GM23338 (cell line): ENCODE measurements around the gene FBXO17. TPM values are rescaled to one million over a fixed set of nuclear protein-coding genes. Genes with fewer than 3 reads are reported as not detected.

Experiments
- CREB1 ChIP-seq: fragments of 250-450 bp; sonication (Bioruptor Pico); IDR thresholded peaks from 2 replicates; pipeline ENCODE4 v1.5.0; 2020; ENCODE audit warnings: low read depth, mild to moderate bottlenecking, moderate library complexity
- EZH2 ChIP-seq: fragments of 200-600 bp; sonication (generic); IDR thresholded peaks from one replicate; pipeline ENCODE4 v1.8.0; 2017; ENCODE audit warnings: antibody characterized with exemption, mild to moderate bottlenecking, low read depth; ENCODE audit not compliant: unreplicated experiment
- EZH2phosphoT487 ChIP-seq: fragments of 200-600 bp; sonication (generic); IDR thresholded peaks from one replicate; pipeline ENCODE4 v1.8.1; 2018; ENCODE audit warnings: antibody characterized with exemption; ENCODE audit not compliant: unreplicated experiment
- POLR2AphosphoS5 ChIP-seq: IDR thresholded peaks from 2 replicates; pipeline ENCODE4 v1.6.1; 2016; ENCODE audit warnings: antibody characterized with exemption, low read depth
- REST ChIP-seq: IDR thresholded peaks from one replicate; pipeline ENCODE4 v1.6.1; 2018; ENCODE audit warnings: antibody characterized with exemption; ENCODE audit not compliant: unreplicated experiment
- STAT1 ChIP-seq: IDR thresholded peaks from one replicate; pipeline ENCODE4 v1.6.1; 2016; ENCODE audit warnings: antibody characterized with exemption; ENCODE audit not compliant: unreplicated experiment
- ZNF331 ChIP-seq: fragments of 250-450 bp; sonication (Bioruptor Pico); IDR thresholded peaks from 2 replicates; pipeline ENCODE4 v1.5.0; 2020; ENCODE audit warnings: low read depth, mild to moderate bottlenecking, moderate library complexity
- ZNF462 ChIP-seq: fragments of 250-450 bp; sonication (Bioruptor Pico); IDR thresholded peaks from 2 replicates; pipeline ENCODE4 v1.5.0; 2020; ENCODE audit warnings: mild to moderate bottlenecking, moderate library complexity
- polyA plus RNA-seq: library from polyadenylated mRNA; unstranded; fragments of >200 nt; fragmentation: Nextera tagmentation; extraction: Ambion mirVana; gene quantifications from 2 replicates; pipeline ENCODE4 v1.2.1, GENCODE V29; 2016
- total RNA-seq: library from RNA; depleted of rRNA; stranded (reverse); fragments of >200 nt; shearing (Covaris generic); gene quantifications from 2 replicates; pipeline ENCODE4 v1.2.3, GENCODE V29; 2014

FBXO17 gene
- total and polyA plus RNA-seq, 2 experiments from 2014 or later: 17.2 to 29.0 TPM

- TF ChIP-seq ZNF462: no peak
- no peak for TF ChIP-seq STAT1
- no peak for TF ChIP-seq REST
- no peak for TF ChIP-seq ZNF331 (CRISPR knock-in tag)
- no peak for TF ChIP-seq POLR2AphosphoS5
- TF ChIP-seq EZH2: no peak
- TF ChIP-seq CREB1: no peak
- TF ChIP-seq EZH2phosphoT487: no peak
These were observed 4.3 kb upstream of the FBXO17 start (continued) for GRCh38 chr19:38979812-38980211.
